NCI-H82 treated with DMSO at 0.1 percent for 48 hours (cell line): ENCODE measurements around the gene TMEM233.
A peak's percentile ranks its signal among the peaks of the same experiment; 100 is the strongest.
"Not testable (repeated sequence)": the region's sequence is repeated elsewhere in the genome, so short reads cannot be mapped to it uniquely, and the experiment has no call there.

Source experiments
- DNase-seq: peaks from one replicate; lab custom pipeline; 2025; ENCODE audit not compliant: unreplicated experiment; lab: John Stamatoyannopoulos, UW

Gene TMEM233

GRCh38 chr12:119603767-119604166, 10.2 kb downstream of the TMEM233 start:
- no peak for DNase-seq

- DNase-seq: no peak
Observed at GRCh38 chr12:119609358-119609757, 15.8 kb downstream of the TMEM233 start.

- no peak for DNase-seq
Observed at GRCh38 chr12:119613319-119613936, 19.9 kb downstream of the TMEM233 start.

DNA sequence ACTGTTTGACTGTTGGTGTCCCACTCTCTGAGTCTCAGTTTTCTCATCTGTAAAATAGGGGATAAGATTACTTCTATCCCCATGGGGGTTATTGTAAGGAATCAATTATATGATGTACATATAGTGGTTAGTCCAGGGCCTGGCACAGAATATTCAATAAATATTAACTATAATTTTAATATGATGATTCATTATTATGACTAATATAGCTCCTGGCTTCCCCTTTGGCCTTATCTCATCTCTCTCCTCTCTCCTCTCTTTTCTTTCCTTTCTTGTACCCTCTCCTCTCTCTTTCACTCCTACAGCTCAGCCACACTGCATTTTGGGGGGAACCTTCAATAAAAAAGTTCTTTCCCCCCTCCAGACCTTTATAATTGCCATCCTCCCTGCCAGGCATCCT, 21.1 kb downstream of the TMEM233 start:
- DNase-seq: no peak

DNA sequence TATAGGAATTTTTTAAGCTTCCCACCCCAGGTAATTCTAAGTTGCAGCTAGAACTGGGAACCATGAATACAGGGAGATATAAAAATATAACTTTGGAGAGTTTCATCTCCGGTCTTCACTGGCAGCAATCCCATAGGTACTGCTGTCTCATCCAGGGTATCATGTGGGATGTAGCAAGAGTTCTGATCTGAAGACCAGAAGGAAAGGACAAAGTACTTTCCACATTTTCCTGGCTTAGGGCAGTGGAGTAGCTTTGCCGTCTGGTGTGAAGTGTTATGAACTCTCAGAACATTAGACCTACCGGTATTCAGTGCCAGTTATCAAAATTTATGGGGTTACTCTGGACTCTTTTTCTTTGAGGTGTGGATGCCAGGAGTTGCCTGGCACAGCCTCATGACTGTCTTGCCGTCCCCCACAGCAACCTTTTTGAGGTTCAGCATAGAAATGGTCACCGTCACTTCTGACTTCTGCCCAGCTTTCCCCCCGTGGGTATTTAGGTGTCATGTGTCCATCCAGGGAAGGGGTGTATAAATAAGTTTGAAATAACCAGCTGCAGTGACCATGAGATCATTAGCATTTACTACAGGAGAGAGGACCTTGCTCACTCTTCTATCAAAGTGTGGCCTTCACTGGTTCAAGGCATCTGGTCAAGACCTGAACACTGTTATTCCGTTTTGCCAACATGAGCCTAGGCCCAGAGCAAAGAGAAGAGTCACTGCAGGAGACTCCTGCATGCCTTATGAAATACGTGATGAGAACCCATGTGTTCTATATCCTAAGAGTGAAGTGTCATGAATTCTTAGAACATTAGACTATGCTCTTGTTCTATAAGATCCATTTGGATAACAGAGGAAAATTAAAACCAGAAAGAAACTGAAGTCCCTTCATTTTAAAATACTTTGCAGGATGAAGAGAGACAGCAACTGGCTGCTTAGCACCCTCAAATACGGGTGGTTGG, 22.2 kb downstream of the TMEM233 start:
- no peak for DNase-seq

- DNase-seq: not testable (repeated sequence)
Observed at GRCh38 chr12:119618328-119618896, 24.8 kb downstream of the TMEM233 start.

DNA sequence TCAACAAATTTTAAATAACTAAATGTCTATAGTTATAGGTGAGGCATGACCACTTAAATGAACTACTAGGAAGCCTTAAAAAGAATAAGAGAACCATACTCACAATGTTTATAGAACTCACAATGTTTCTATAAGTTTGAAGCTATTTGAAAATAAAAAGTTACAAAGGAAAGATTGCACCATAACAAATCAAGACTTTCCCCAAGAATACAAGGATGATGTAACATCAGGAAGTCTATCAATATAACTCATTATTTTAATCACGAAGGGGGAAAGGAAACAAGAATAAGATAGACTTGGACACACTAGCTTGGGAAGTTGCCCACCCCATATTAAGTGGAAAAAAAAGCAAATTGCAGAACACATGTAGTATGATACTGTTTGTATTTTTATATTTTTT, 26.9 kb downstream of the TMEM233 start:
- no peak for DNase-seq

DNA sequence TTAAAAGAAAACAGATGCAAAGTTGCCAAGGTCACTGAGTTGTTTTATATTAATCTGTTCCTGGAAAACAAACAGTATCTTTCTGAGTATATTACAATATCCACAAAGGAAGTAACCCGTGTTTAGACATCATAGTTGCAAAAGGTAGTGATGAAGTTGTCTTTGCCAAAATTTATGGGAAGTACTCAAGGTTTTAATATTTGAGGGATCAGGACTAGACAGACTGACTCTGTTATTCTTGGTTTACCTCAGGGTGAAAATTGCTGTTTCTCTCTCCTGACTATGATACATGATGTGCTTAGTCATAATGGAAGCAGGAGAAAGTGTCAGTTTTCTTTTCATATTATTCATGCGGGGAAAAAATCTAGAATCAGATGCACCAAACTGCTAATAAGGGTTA, 28.3 kb downstream of the TMEM233 start:
- no peak for DNase-seq

DNA sequence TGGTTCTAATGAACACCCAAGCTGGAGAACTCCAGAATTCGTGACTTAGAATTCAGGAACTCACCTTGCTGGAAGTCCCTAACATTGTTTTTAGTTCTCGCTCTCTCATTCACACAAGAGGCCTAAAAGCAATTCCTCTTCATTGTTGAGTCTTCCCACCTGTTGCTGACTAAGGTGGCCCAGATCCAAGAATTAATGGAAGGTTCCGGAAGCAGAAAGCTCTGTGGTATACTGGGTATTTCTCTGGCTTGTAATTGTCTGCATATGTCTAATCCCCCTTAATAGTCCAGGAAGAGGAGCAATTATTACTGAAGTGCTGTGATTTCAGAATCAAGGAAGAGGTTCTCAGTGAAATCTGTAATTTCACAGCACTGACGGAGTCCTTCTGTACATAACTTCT, 31.4 kb downstream of the TMEM233 start:
- DNase-seq: no peak

DNA sequence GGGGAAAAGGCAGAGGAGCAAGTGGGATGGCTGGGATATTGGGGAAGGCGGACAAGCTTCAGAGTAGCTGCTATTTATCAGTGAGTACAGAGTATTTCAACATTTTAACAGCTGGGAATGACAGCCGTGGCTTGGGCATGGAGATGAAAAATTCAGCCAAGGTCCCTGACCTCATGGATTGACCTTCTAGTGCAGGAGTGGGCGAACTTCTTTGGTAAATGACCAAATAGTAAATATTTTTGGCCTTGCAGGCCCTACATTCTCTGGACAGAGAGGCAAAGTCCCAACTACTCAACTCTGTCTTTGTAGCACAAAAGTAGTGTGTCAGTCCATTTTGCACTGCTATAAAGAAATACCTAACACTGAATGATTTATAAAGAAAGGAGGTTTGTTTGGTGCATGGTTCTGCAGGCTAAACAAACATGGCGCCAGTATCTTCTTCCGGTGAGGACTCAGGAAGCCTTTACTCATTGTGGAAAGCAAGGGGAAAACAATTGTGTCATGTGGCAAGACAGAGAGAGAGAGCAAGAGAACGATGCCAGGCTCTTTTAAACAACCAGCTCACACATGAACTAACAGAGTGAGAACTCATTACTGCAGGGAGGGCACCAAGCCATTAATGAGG, 33.6 kb downstream of the TMEM233 start:
- DNase-seq: no peak

GRCh38 chr12:119627686-119628085, 34.1 kb downstream of the TMEM233 start:
- no peak for DNase-seq

DNA sequence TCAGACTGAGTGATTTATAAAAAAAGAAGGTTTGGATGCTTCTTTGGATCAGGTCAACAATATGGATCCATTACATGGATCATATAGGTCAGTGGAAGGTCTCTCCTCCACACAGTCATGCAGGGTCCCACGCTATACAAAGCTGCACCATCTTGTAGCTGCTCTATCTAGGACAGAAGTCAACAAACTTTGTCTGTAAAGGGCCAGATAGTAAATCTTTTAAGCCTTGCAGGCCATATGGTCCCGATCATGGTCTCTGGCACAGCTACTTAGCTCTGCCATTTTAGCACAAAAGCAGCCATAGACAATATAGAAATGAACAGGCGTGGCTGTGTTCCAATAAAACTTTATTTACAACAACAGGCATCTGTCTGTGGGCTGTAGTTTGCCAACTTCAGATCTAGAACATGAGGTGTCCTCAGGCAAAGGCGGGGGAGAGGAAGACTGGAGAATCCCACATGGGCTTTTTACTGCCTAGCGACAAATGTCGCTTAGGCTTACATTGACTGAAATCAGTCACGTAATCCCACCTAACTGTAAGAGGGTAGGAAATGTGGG, 36.7 kb downstream of the TMEM233 start:
- peak; percentile 25 for DNase-seq

DNA sequence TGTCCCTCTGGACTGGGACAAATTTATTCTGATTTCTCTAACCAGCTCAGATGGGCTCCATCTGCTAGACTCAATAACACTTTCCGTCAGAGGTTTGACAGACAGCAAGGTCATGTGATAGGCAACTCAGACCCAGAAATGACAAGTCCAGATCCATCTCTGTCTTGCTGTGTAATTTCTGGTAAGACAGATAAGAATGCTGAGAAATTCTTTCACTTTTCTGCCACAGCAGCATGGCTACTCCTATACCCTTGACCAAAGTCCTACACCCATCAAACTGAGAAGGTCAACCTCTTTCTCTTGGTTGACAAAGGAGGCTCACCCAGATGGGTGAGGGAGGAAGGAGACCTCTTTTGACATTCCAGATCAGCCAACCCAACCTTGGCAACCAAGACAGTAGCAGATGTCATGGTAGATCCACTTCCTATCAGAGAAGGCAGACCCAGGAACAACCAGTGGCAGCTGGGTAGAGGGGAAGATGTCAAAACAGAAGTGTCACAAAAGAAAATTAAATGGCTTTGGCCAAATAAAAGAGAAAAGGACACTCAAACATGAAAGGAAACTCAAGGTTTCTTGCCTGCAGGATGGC, 37.5 kb downstream of the TMEM233 start:
- DNase-seq: no peak

GRCh38 chr12:119631930-119632678, 38.5 kb downstream of the TMEM233 start:
- DNase-seq: peak; percentile 10

GRCh38 chr12:119634743-119635142, 41.2 kb downstream of the TMEM233 start:
- DNase-seq: no peak

DNA sequence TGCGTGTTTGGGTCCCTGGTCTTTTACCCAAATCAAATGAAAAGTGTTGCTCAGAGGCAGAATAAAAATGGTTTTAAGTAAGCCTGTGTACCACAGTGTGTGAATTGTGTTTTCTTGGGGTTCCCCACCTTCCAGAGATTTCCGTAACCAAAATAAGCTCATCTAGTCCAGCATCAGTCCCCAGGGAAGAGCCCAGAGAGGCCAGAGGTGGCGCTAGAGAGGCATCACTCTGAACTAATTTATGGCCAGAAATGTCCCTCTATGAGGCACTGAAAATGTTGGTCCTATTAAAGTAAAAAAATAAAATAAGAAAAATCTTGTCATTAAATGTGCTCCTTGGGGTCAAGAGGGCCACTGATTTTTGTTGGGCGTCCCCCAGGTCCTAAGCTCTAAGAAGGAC, 49.4 kb downstream of the TMEM233 start:
- DNase-seq: no peak

- DNase-seq: no peak
Observed at GRCh38 chr12:119644930-119645329, 51.4 kb downstream of the TMEM233 start.

DNA sequence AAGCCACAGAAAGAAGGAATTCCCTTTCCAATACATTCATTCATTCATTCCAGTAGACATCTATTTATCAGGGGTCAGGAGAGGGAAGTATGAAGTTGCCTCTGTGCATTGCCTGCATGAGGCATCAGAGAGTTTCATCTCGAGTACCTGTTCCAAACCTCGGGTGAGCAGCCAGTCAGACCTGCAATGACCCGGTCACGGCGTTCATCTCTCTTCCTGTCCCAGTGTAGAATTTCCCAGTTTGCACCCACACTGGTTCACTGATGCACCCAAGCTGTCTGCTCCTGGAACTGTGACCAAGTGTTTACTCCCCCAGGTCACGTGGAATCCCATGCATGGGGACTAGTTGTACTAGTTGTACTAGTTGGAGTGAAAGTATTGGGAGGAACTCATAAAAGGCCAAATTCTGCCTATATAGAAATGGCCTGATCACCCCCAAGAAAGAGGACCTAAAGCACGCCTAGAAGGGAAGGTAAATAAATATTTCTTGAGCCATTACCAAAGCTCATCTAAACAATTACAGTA, 52.0 kb downstream of the TMEM233 start:
- DNase-seq: no peak

- DNase-seq: no peak
Observed at GRCh38 chr12:119649202-119649808, 55.7 kb downstream of the TMEM233 start.

DNA sequence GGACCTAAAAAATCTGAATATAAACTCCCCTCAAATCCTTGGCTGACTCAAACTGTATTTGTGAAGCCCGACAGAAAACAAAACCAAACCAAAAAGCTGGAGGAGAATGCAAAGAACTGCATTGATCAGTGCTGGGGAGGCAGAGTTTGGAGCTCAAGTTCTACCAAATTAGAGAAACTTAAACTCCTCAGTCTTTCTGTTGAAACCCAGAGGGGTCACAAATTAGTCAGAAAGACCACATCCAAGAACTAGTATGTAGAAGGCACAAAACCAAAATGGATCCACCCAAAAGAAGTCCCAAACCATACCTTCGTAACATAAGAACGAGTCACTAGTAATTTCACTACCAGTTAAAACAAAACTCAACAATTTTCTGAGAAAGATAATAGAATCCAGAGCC, 59.1 kb downstream of the TMEM233 start:
- DNase-seq: no peak
